Ovary (tissue), 3 donors: ENCODE measurements around the gene MYO3B.

Experiments
- EP300 ChIP-seq: sonication (generic); formaldehyde crosslinking; IDR thresholded peaks from one replicate; pipeline ENCODE4 v1.6.1; 2017; ENCODE audit warnings: antibody characterized with exemption
- POLR2A ChIP-seq: fragments of 450-650 bp; IDR thresholded peaks from one replicate; pipeline ENCODE4 v1.6.1; 2017; ENCODE audit warnings: antibody characterized with exemption, mild to moderate bottlenecking, moderate library complexity
- TF ChIP-seq, protein P1 (sequence below), 3 donors: fragments of 450-650 bp in 2 of 3; fragments of 200-600 bp in 1 of 3; IDR thresholded peaks; one replicate each; pipeline versions ENCODE4 v1.5.1 to v1.8.0; 2016 to 2022; ENCODE audit warnings: antibody characterized with exemption in 3 of 3, mild to moderate bottlenecking in 1 of 3
- donor health status: DM: no; HTN: no; CAD: no.

DNA sequence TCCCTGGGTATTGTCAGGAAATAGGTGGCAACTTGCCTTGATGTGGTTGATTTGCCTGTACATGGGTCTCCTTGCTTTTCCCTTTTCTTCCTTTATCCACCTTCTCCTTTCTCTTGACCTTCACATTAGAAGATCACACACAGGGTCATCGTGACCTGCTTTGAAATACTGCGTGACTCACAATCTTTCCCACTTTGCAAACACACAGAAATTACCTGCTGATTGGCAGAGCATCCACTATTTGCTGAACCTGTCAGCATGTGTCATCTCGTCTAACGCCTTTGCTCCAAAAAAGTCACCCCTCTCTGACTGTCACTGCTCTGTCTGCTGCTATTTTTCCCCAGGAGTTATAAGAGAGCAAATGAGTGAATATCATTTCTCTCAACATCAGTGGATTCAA lies 60.8 kb downstream of the MYO3B start:
- TF ChIP-seq POLR2A (no peak), EP300 (no peak)
- TF ChIP-seq, protein P1, sequence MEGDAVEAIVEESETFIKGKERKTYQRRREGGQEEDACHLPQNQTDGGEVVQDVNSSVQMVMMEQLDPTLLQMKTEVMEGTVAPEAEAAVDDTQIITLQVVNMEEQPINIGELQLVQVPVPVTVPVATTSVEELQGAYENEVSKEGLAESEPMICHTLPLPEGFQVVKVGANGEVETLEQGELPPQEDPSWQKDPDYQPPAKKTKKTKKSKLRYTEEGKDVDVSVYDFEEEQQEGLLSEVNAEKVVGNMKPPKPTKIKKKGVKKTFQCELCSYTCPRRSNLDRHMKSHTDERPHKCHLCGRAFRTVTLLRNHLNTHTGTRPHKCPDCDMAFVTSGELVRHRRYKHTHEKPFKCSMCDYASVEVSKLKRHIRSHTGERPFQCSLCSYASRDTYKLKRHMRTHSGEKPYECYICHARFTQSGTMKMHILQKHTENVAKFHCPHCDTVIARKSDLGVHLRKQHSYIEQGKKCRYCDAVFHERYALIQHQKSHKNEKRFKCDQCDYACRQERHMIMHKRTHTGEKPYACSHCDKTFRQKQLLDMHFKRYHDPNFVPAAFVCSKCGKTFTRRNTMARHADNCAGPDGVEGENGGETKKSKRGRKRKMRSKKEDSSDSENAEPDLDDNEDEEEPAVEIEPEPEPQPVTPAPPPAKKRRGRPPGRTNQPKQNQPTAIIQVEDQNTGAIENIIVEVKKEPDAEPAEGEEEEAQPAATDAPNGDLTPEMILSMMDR (IDR thresholded peaks at IDR 0.05), result no peak
